GM21786 (cell line): Measurements from ENCODE around the gene PANK2.

ENCODE experiments used
- ATAC-seq: cut with Tn5 transposase; IDR thresholded peaks from one replicate; pipeline ENCODE4 v1.9.1; 2021; ENCODE audit not compliant: unreplicated experiment

Gene PANK2

GRCh38 chr20:3900187-3900604, 11.0 kb downstream of the PANK2 start:
- ATAC-seq = no peak

DNA sequence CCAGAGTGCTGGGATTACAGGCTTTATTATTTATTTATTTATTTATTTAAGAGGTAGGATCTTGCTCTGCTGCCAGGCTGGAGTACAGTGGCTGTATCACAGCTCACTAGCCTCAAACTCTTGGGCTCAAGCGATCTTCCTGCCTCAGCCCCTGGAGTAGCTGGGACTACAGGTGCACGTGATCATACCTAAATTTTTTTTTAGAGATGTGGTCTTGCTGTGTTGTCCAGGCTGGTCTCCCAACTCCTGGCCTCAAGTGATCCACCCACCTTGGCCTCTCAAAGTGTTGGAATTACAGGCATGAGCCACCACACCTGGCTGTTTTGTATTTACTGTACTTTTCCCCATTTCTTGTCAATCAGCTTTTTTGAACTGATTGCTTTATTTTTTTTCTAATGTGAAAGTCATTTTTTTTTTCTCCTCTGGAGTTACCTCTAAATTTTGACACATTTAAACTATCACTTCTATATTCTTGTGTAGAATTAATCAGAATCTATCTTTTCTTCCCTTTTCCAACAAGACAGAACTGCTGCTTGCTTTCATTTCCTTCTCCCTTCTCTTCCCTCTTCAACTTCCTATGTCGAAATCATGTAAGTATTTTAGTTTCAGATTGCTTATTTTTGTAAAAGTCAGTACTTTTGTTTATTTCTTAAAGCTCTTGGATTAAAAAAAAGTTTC, 12.0 kb downstream of the PANK2 start:
- no peak for ATAC-seq

GRCh38 chr20:3901706-3902440, 12.7 kb downstream of the PANK2 start:
- ATAC-seq = no peak

- no peak for ATAC-seq
Measured at GRCh38 chr20:3902446-3902845, 13.3 kb downstream of the PANK2 start.

- ATAC-seq = no peak
Measured at GRCh38 chr20:3904224-3904623, 15.0 kb downstream of the PANK2 start.

DNA sequence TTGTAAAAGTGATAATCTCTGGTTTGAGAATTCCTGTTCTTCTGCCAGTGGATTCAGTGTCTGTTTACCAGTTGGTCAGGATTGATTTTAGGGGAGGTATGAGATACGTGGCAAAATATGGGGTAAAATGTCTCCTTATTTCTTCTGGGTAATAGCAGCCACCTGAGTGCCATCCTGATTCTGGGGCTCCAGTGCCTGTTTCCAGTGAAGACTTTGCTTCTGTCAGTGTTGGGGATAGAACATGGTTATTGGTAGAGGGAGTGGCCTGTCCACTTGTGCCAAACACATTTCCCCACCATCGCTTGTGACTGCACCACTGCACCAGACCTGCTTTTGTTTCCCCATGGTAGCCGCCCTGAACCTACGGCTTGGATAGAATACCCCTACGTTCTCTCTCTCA, 15.7 kb downstream of the PANK2 start:
- ATAC-seq = no peak

GRCh38 chr20:3906744-3907721, 17.8 kb downstream of the PANK2 start:
- peak; percentile 86 for ATAC-seq

DNA sequence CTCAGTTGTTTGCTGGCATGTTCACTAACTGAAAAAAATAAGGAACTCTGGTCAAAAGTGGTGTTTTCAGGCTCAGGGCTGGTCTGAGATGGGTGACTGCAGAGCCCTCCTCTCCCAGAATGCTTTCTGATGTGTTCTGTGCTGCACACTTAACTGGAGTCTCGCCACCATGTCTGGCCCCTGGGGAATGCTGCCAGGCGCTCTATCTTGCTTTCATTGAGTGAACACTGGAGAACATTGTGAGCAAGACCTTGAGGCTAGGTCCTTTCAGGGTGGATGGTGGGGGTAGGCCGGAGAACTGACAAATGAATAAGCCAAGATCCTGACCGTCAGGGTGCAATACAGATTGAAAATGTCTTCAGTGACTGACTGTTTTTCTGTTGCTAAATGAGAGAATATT, 19.5 kb downstream of the PANK2 start:
- ATAC-seq = no peak

GRCh38 chr20:3909952-3910366, 20.8 kb downstream of the PANK2 start:
- no peak for ATAC-seq

DNA sequence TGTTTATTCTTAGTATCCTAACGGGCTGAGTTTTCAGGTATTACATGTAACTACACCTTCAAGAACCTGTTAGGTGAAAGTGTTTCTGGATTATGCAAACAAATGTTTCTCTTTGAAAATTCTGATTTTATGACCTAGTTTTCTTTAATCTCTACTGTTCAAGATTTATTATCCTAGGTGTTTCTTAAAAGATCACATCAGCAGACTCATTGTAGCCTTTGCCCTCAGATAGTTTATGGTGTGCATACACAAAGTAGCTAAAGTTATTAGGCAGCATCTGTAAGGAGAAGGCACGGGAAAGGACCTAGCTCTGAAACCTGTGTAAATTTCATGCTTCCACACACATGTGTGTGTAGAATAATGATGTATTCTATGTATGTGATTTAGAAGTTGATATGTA, 21.7 kb downstream of the PANK2 start:
- ATAC-seq = no peak

DNA sequence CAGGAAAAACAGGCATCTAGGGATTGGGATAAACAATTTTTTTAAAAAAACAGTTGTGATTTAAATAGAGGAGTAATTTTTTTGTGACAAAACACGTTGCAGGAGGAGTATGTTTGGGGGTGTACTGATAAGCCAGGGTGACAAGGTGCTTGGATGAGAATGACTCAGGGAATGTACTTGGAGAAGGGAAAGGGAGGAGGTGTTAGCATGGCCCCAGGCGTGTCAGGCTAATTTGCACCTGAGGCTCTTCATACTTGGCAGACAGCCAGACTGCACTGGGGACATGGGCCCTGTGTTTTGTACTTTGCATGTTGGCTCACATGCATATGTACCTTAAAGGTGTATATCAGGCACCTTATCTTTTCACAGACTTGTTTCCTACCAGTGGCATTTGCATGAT, 22.8 kb downstream of the PANK2 start:
- no peak for ATAC-seq

DNA sequence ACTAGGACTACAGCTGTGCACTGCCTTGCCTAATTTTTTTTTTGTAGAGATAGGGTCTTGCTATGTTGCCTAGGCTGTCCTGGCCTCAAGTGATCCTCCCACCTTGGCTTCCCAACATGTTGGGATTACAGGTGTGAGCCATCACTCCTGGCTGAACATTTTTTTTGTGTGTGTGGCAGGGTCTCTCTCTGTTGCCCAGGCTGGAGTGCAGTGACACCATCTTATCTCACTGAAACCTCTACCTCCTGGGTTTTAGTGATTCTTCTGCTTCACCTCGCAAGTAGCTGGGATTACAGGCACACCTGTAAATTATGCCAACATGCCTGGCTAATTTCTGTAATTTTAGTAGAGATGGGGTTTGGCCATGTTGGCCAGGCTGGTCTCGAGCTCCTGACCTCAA, 25.3 kb downstream of the PANK2 start:
- ATAC-seq = no peak

DNA sequence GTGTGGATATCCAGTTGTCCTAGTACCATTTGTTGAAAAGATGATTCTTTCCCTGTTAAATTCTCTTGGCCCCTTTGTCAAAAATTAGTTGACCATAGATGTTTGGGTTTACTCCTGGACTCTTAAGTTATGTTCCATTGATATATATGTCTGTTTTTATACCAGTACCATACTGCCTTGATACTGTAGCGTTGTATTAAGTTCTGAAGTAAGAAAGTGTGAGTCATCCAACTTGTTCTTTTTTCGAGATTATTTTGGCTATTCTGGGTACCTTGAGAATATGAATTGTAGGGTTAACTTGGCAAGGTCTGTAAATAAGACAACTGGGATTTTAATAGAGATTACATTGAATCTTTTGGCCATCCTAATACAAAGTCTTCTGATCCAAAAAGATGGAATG, 26.5 kb downstream of the PANK2 start:
- no peak for ATAC-seq

DNA sequence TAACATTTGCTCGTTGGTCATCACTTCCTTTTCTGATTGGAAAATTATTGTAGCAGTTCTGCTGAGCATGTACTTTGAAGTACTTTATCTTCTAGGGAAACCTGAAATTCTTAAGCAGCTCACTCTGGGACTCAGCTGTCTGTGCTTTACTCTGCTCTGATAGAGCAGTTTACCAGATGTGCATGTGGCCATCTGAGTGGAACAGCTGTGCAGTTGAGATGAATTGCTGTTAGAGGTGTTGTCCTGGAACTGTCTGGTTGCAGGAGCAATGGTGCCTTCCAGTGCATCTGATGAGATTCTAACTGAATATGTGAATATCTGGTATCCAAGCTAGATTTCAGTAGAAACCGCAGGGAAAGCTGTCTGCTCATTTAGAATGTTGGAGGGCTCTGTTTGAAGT, 27.2 kb downstream of the PANK2 start:
- ATAC-seq = no peak

GRCh38 chr20:3919352-3919751, 30.2 kb downstream of the PANK2 start:
- no peak for ATAC-seq

DNA sequence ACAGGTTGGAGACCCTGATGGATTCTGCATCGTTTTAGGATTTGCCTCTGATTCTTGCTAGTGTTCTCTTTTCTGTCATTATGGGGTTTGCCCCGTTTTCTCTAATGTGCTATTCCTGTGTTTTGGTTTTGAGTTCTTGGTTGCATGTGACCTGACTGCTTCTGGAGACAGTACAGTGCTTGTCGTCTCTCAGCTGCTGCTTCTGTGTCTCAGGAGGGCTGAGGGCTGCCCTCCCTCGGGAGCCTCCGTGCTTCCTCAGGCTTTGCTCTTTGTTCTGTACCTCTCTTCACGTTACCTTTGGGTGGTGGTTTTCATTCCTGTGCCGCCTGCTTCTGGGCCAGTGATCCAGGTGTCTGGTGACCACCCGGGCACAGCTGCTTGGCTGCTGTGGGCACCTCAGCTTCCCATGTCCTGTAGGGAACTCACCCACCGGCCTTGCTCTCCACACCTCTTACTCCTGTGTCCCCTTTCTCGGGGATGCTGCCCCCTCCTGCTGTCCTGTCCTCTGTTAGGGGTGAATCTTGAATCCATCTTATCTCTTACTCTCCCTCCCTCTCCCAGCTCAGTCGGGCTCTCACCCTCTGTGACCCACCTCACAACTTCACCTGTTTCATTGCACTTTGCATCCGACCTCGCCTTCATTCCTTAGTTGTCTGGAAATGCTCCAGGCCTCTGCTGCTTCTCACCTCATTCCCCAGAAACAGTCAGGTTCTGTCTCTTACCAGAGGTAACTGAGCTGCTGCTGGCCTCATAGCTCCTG, 33.2 kb downstream of the PANK2 start:
- no peak for ATAC-seq

- ATAC-seq = no peak
Measured at GRCh38 chr20:3922983-3923339, 33.8 kb downstream of the PANK2 start.

GRCh38 chr20:3923818-3924217, 34.6 kb downstream of the PANK2 start:
- ATAC-seq = no peak

GRCh38 chr20:3924304-3925112, 35.3 kb downstream of the PANK2 start:
- no peak for ATAC-seq

- ATAC-seq = no peak
Measured at GRCh38 chr20:3925113-3925695, 36.0 kb downstream of the PANK2 start.
